Endothelial cell of umbilical vein (primary cell): ENCODE measurements around the gene LAMB1. TPM values are rescaled to one million over a fixed set of nuclear protein-coding genes. Genes with fewer than 3 reads are reported as not detected.

Experiments
- BruUV-seq: library from RNA; stranded (reverse); fragments of 400-500 nt; replicated peaks from 2 replicates; lab custom pipeline; 2021; lab: Mats Ljungman, UMichigan
- CTCF ChIA-PET: fragments of 300-600, 350-600 bp; sonication (Branson Sonifier 250); formaldehyde crosslinking; loops from one replicate; lab custom pipeline; 2021; ENCODE audit warnings: antibody characterized with exemption, inconsistent platforms; lab: Charles Lee
- POLR2A ChIA-PET: fragments of 300-600, 350-600 bp; sonication (Branson Sonifier 250); formaldehyde crosslinking; loops from one replicate; lab custom pipeline; 2021; ENCODE audit warnings: antibody characterized with exemption, inconsistent platforms; lab: Charles Lee
- DNase-seq: peaks from one replicate; pipeline ENCODE4 v3.0.0-alpha.2; 2011; ENCODE audit warnings: low read depth, low spot score
- FAIRE-seq: peaks from 2 replicates; lab custom pipeline; 2011; peaks lifted over from hg19 to GRCh38; lab: Jason Lieb, UNC
- H2AFZ ChIP-seq: 2 replicates; pipeline ENCODE4 v1.6.0; 2012; ENCODE audit warnings: low read depth, low read length, control low read depth, inconsistent platforms
- H3K27ac ChIP-seq: 2 replicates; pipeline ENCODE4 v1.5.1; 2011; ENCODE audit warnings: low read depth, mild to moderate bottlenecking, control low read depth, low read length, moderate library complexity; ENCODE audit not compliant: insufficient read depth
- H3K27me3 ChIP-seq, 2 experiments: 2 replicates each; pipeline versions ENCODE4 v1.6.0 to v1.6.1; 2011; ENCODE audit warnings: low read length in 2 of 2, mixed read lengths in 1 of 2; ENCODE audit not compliant: control insufficient read depth in 2 of 2, insufficient read depth in 2 of 2
- H3K36me3 ChIP-seq, 2 experiments: 2 replicates in 1 of 2; 3 replicates in 1 of 2; pipeline ENCODE4 v1.5.1; 2011; ENCODE audit warnings: low read length in 2 of 2, mild to moderate bottlenecking in 1 of 2, moderate library complexity in 1 of 2; ENCODE audit not compliant: control insufficient read depth in 2 of 2, insufficient read depth in 2 of 2; ENCODE audit errors: extremely low read depth in 1 of 2
- H3K4me1 ChIP-seq: 3 replicates; pipeline ENCODE4 v1.5.1; 2011; ENCODE audit warnings: mild to moderate bottlenecking, low read length; ENCODE audit not compliant: control insufficient read depth, insufficient read depth; ENCODE audit errors: extremely low read depth
- H3K4me2 ChIP-seq: 2 replicates; pipeline ENCODE4 v1.6.1; 2011; ENCODE audit warnings: low read length, control low read depth, mixed read lengths; ENCODE audit not compliant: insufficient read depth
- H3K4me3 ChIP-seq, 3 experiments: fragments of 200-600 bp in 1 of 3; sonication (generic), shearing (Covaris generic) in 1 of 3; replicated peaks in 1 of 3; 2 replicates each; pipeline ENCODE4 v1.5.1; 2011 to 2016; ENCODE audit warnings: control low read depth in 3 of 3, low read length in 3 of 3, mild to moderate bottlenecking in 2 of 3, inconsistent platforms in 1 of 3, low read depth in 1 of 3, moderate library complexity in 1 of 3; ENCODE audit not compliant: insufficient read depth in 1 of 3
- H3K79me2 ChIP-seq: 2 replicates; pipeline ENCODE4 v1.6.0; 2012; ENCODE audit warnings: low read length, inconsistent platforms; ENCODE audit not compliant: control insufficient read depth, insufficient read depth
- H3K9ac ChIP-seq: replicated peaks from 2 replicates; pipeline ENCODE3; 2011; ENCODE audit warnings: low read length, control low read depth; ENCODE audit not compliant: insufficient read depth; ENCODE audit errors: extremely low read depth
- H3K9me1 ChIP-seq: replicated peaks from 3 replicates; pipeline ENCODE4 v1.6.0; 2011; ENCODE audit warnings: mild to moderate bottlenecking, low read length; ENCODE audit not compliant: control insufficient read depth, insufficient read depth; ENCODE audit errors: extremely low read depth
- H3K9me3 ChIP-seq: replicated peaks from 2 replicates; pipeline ENCODE4 v1.5.1; 2012; ENCODE audit warnings: low read length, inconsistent platforms; ENCODE audit not compliant: control insufficient read depth, insufficient read depth
- H4K20me1 ChIP-seq: replicated peaks from 2 replicates; pipeline ENCODE3; 2011; ENCODE audit warnings: mild to moderate bottlenecking, low read length; ENCODE audit not compliant: control insufficient read depth, insufficient read depth; ENCODE audit errors: extremely low read depth
- EZH2 ChIP-seq: IDR thresholded peaks from 2 replicates; pipeline ENCODE4 v1.6.1; 2012; ENCODE audit warnings: borderline replicate concordance, low read depth, mild to moderate bottlenecking, moderate library complexity, low read length, inconsistent platforms; ENCODE audit not compliant: severe bottlenecking
- FOS ChIP-seq: IDR thresholded peaks from 2 replicates; pipeline ENCODE4 v1.6.1; 2011; ENCODE audit warnings: mild to moderate bottlenecking, low read length, moderate library complexity, borderline replicate concordance; ENCODE audit not compliant: insufficient read depth
- GATA2 ChIP-seq: IDR thresholded peaks from 2 replicates; pipeline ENCODE4 v1.7.0; 2011; ENCODE audit warnings: low read depth, mild to moderate bottlenecking, moderate library complexity, mixed read lengths, low read length; ENCODE audit not compliant: insufficient read length, insufficient read depth
- JUN ChIP-seq: IDR thresholded peaks from 2 replicates; pipeline ENCODE4 v1.6.1; 2011; ENCODE audit warnings: borderline replicate concordance, low read depth; ENCODE audit not compliant: insufficient read length, insufficient read depth
- MAX ChIP-seq: IDR thresholded peaks from 2 replicates; pipeline ENCODE4 v1.6.1; 2011; ENCODE audit not compliant: insufficient read depth, insufficient read length
- MYC ChIP-seq: IDR thresholded peaks from one replicate; pipeline ENCODE4 v1.6.1; 2011; ENCODE audit warnings: mild to moderate bottlenecking, low read depth, low read length
- POLR2A ChIP-seq: IDR thresholded peaks from 2 replicates; pipeline ENCODE4 v1.6.1; 2012; ENCODE audit warnings: low read depth, mild to moderate bottlenecking, control low read depth, low read length
- POLR2AphosphoS5 ChIP-seq: IDR thresholded peaks from 2 replicates; pipeline ENCODE4 v1.6.1; 2012; ENCODE audit warnings: low read depth, mild to moderate bottlenecking, control low read depth, low read length, moderate library complexity; ENCODE audit not compliant: insufficient read depth
- dilution Hi-C: fragments of 300-500 bp; cut with MboI; formaldehyde crosslinking; loops from one replicate; pipeline ENCODE4 v1.15.0; 2019; ENCODE audit warnings: low sequenced_read_pairs; ENCODE audit not compliant: extremely low pct_ligation_motif_present
- intact Hi-C: fragments of 100-400 bp; cut with micrococcal nuclease; formaldehyde crosslinking; loops from one replicate; pipeline ENCODE4 v1.10.0; 2022
- polyA plus RNA-seq, 4 experiments: library from polyadenylated mRNA; depleted of rRNA in 3 of 4; stranded (reverse) in 3 of 4; unstranded in 1 of 4; fragments of >200 nt; gene quantifications; 2 replicates each; pipeline versions ENCODE4 v1.2.1 to v1.2.3, GENCODE V29; 2011 to 2012; ENCODE audit warnings: missing spikeins in 1 of 4
- total RNA-seq: library from RNA; stranded (reverse); gene quantifications from 2 replicates; pipeline ENCODE4 v1.2.3, GENCODE V29; 2021
- TF ChIP-seq, protein P1 (sequence below), 2 donors: IDR thresholded peaks; 1 replicate in 1 of 2; 2 replicates in 1 of 2; pipeline ENCODE4 v1.5.1; 2011; ENCODE audit warnings: low read length in 2 of 2, mild to moderate bottlenecking in 2 of 2, moderate library complexity in 2 of 2, control low read depth in 1 of 2, inconsistent platforms in 1 of 2, low read depth in 1 of 2; ENCODE audit not compliant: insufficient read depth in 1 of 2; ENCODE audit errors: extremely low read depth in 1 of 2

LAMB1 gene
- total and polyA plus RNA-seq, 2 donors (not counting 3 experiments of a cell fraction or from before 2014, with no cell fraction given) = 588 to 703 TPM

DNA sequence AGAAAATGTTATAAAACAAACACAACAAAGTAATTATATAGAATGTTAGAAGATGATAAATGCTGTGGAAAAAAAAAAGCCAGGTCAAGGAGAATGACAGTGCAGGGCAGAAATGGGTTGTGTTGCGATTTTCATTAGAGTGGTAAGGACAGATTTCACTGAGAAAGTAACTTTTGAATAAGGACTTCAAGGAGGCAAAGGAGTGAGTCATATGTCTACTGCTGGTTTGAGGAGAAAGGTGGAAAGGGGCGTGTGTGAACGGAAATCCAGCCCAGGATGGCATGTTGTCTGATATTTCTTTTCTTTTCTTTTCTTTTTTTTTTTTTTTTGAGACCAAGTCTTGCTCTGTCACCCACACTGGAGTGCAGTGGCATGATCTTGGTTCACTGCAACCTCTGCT lies 124.3 kb downstream of the LAMB1 start:
- FAIRE-seq = no peak

More for the DNA sequence above, 124.3 kb downstream of the LAMB1 start:
- no TSS peak for BruUV-seq
- Histone ChIP-seq H4K20me1 (no peaks in the 10 kb centered on the region), H2AFZ (no peak overlapping the region), H3K36me3 (no peaks in the 10 kb centered on the region), H3K4me2 (no peak overlapping the region), H3K27ac (no peak overlapping the region), H3K4me1 (peaks cover 2% of the 10 kb centered on the region), H3K9ac (no peak overlapping the region), H3K27me3 (peaks cover 11 to 12% of the 10 kb centered on the region in 2 experiments), H3K79me2 (no peaks in the 10 kb centered on the region), H3K9me1 (no peaks in the 10 kb centered on the region), H3K9me3 (no peaks in the 10 kb centered on the region), H3K4me3 (no peak overlapping the region)
- intact Hi-C loops = loop anchor here (1.0 to 2.0 kb wide), 6 partner anchors 135 to 1086 kb away; no protein-coding TSS in a partner anchor
- no peak for DNase-seq
- TF ChIP-seq POLR2A = no peak
- TF ChIP-seq POLR2AphosphoS5 = no peak
- TF ChIP-seq MYC = no peak
- no peak for TF ChIP-seq GATA2
- no peak for TF ChIP-seq EZH2
- no peak for TF ChIP-seq FOS
- no peak for TF ChIP-seq JUN
- TF ChIP-seq MAX = no peak
- TF ChIP-seq, protein P1, sequence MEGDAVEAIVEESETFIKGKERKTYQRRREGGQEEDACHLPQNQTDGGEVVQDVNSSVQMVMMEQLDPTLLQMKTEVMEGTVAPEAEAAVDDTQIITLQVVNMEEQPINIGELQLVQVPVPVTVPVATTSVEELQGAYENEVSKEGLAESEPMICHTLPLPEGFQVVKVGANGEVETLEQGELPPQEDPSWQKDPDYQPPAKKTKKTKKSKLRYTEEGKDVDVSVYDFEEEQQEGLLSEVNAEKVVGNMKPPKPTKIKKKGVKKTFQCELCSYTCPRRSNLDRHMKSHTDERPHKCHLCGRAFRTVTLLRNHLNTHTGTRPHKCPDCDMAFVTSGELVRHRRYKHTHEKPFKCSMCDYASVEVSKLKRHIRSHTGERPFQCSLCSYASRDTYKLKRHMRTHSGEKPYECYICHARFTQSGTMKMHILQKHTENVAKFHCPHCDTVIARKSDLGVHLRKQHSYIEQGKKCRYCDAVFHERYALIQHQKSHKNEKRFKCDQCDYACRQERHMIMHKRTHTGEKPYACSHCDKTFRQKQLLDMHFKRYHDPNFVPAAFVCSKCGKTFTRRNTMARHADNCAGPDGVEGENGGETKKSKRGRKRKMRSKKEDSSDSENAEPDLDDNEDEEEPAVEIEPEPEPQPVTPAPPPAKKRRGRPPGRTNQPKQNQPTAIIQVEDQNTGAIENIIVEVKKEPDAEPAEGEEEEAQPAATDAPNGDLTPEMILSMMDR (IDR thresholded peaks at IDR 0.05; ENCODE audit: extremely low read depth in 1 of 2, insufficient read depth in 1 of 2, low read depth in 1 of 2, low read length in 2 of 2) = no peak
- POLR2A ChIA-PET = no interaction called here
- CTCF ChIA-PET = interaction anchor here (0.6 to 6.9 kb wide), 46 partner anchors 8 to 932 kb away, joined by 3 to 201 read pairs (median 5); partner anchors contain the start of genes CBLL1, DLD, HBP1 and SLC26A4
- dilution Hi-C loops = no loop called here
